ENCODE results near the gene GDF9. TPM values are rescaled to one million over a fixed set of nuclear protein-coding genes. Genes with fewer than 3 reads are reported as not detected.
A peak's percentile ranks its signal among the peaks of the same experiment; 100 is the strongest.

The GDF9 gene
- total RNA-seq, 1 experiment from 2014 or later: 0.94 TPM

DNA sequence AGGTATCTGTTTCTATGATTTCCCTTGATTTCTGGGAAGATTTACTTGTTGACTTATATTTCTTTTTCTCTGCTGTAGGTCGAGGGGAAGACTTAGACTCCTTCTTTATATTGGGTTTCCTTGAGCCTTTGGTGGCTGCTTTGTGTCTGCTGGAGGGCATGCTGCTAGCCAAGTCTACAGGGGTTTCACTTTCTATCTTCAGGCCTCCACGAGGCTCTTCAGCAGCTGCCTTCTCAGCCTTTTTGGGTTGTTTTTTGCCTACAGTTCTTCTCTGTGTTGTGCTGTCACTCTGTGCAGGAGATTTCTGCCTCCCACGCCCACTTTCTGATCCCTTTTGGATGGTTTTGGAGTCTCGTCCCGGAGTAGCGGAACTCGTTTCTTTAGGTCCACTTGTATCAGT is 30.4 kb upstream of the GDF9 start:
- TSS peak; percentile 45 for BruUV-seq (replicated peaks)
- intact Hi-C loops (cut with micrococcal nuclease; ENCODE audit: unreplicated experiment): no loop called here
- Mint-ChIP-seq H3K4me3 (ENCODE audit: low read depth, unreplicated experiment) (no peak overlapping the region), H3K36me3 (ENCODE audit: insufficient read depth, unreplicated experiment) (peaks cover 60% of the 10 kb centered on the region), H3K9me3 (ENCODE audit: low read depth, unreplicated experiment) (no peaks in the 10 kb centered on the region), H3K4me1 (ENCODE audit: low read depth, unreplicated experiment) (no peaks in the 10 kb centered on the region), H3K27me3 (ENCODE audit: unreplicated experiment) (no peaks in the 10 kb centered on the region), H3K27ac (ENCODE audit: unreplicated experiment) (no peak overlapping the region)
- CTCF ChIA-PET: no interaction called here
- DNase-seq: no peak
- TF ChIP-seq, protein P1, sequence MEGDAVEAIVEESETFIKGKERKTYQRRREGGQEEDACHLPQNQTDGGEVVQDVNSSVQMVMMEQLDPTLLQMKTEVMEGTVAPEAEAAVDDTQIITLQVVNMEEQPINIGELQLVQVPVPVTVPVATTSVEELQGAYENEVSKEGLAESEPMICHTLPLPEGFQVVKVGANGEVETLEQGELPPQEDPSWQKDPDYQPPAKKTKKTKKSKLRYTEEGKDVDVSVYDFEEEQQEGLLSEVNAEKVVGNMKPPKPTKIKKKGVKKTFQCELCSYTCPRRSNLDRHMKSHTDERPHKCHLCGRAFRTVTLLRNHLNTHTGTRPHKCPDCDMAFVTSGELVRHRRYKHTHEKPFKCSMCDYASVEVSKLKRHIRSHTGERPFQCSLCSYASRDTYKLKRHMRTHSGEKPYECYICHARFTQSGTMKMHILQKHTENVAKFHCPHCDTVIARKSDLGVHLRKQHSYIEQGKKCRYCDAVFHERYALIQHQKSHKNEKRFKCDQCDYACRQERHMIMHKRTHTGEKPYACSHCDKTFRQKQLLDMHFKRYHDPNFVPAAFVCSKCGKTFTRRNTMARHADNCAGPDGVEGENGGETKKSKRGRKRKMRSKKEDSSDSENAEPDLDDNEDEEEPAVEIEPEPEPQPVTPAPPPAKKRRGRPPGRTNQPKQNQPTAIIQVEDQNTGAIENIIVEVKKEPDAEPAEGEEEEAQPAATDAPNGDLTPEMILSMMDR (IDR thresholded peaks at IDR 0.05; ENCODE audit: unreplicated experiment): no peak

DNA sequence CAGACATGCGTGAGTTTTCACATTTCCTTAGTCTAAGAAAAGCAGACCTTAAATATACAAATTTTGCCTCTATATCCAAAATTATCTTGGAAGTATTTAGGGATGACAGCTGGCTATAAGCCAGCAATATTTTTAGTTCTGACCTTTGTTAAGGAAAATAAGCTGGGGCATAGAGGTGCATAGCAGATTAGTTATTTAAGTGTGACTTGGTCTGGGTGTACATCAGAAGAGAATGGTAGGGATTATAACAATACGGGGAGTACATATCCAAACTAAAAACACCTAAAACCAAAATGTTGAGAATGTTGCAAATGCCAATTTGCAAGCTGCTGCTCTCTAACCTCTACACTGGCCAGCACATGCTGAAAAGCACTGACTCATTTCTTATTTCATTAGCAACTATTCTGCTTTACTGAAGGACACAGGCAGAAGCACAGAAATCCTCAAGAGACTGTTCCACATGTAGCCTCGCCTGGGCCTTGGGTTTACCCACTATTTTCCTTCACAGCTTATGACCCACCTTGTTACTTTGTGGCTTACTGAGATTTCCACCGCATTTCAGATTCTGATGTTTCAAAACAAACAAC is 29.5 kb upstream of the GDF9 start:
- Mint-ChIP-seq H3K27ac (ENCODE audit: unreplicated experiment) (no peak overlapping the region), H3K4me3 (ENCODE audit: low read depth, unreplicated experiment) (no peak overlapping the region), H3K36me3 (ENCODE audit: insufficient read depth, unreplicated experiment) (peaks cover 61% of the 10 kb centered on the region), H3K27me3 (ENCODE audit: unreplicated experiment) (no peaks in the 10 kb centered on the region), H3K9me3 (ENCODE audit: low read depth, unreplicated experiment) (no peaks in the 10 kb centered on the region), H3K4me1 (ENCODE audit: low read depth, unreplicated experiment) (no peaks in the 10 kb centered on the region)
- intact Hi-C loops (cut with micrococcal nuclease; ENCODE audit: unreplicated experiment): no loop called here
- no TSS peak for BruUV-seq (replicated peaks)
- CTCF ChIA-PET: no interaction called here
- TF ChIP-seq, protein P1 (IDR thresholded peaks at IDR 0.05; ENCODE audit: unreplicated experiment): no peak
- no peak for DNase-seq

DNA sequence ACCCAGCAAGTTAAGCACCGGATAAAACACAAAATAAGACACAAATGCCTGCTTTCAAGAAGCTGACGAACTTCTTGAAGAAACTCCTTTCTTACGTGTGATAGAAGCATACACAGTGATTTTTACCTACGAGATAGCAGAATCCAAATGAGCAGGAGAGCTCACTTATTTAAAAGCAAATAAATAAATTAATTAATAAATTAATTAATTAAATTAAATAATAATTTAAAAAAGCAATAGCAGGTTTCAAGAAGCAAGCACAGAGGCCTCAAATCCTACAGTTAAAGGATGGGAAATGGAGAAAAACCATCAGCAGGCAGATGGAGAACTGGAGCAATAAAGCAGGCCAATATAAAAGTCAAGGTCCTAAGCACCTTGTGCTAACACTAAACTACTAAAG is 24.5 kb upstream of the GDF9 start:
- BruUV-seq (replicated peaks): no TSS peak
- peaks cover 64% of the 10 kb centered on the region for H3K36me3 Mint-ChIP-seq (ENCODE audit: insufficient read depth, unreplicated experiment)
- intact Hi-C loops (cut with micrococcal nuclease; ENCODE audit: unreplicated experiment): no loop called here
- no peak overlapping the region for H3K27ac Mint-ChIP-seq (ENCODE audit: unreplicated experiment)
- TF ChIP-seq, protein P1 (IDR thresholded peaks at IDR 0.05; ENCODE audit: unreplicated experiment): no peak
- CTCF ChIA-PET: no interaction called here
- H3K27me3 Mint-ChIP-seq (ENCODE audit: unreplicated experiment): no peaks in the 10 kb centered on the region
- H3K9me3 Mint-ChIP-seq (ENCODE audit: low read depth, unreplicated experiment): no peaks in the 10 kb centered on the region
- no peaks in the 10 kb centered on the region for H3K4me1 Mint-ChIP-seq (ENCODE audit: low read depth, unreplicated experiment)
- H3K4me3 Mint-ChIP-seq (ENCODE audit: low read depth, unreplicated experiment): no peak overlapping the region
- no peak for DNase-seq

DNA sequence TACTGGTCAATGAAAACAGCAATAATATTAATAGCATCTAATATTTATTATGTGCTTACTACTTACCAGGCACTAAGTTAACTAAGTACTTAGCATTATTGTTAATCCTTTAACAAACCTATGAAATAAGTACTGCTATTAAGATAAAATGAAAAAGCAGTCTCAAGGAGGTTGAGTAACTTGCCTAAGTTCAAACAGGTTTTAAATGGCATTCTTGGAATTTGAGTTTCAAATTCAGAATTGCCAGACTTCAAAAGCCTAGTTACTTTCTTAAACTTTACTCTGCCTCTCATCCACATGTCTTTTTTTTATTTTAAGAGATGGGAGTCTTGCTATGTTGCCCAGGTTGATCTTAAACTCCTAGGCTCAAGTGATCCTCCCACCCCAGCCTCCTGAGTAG is 23.2 kb upstream of the GDF9 start:
- no peaks in the 10 kb centered on the region for H3K9me3 Mint-ChIP-seq (ENCODE audit: low read depth, unreplicated experiment)
- peaks cover 57% of the 10 kb centered on the region for H3K36me3 Mint-ChIP-seq (ENCODE audit: insufficient read depth, unreplicated experiment)
- intact Hi-C loops (cut with micrococcal nuclease; ENCODE audit: unreplicated experiment): no loop called here
- H3K27ac Mint-ChIP-seq (ENCODE audit: unreplicated experiment): no peak overlapping the region
- no peak for DNase-seq
- BruUV-seq (replicated peaks): no TSS peak
- CTCF ChIA-PET: interaction anchor here (0.5 kb wide), 1 partner anchor 8 kb away, joined by 3 read pairs; no protein-coding TSS in a partner anchor
- no peak overlapping the region for H3K4me3 Mint-ChIP-seq (ENCODE audit: low read depth, unreplicated experiment)
- TF ChIP-seq, protein P1 (IDR thresholded peaks at IDR 0.05; ENCODE audit: unreplicated experiment): no peak
- H3K4me1 Mint-ChIP-seq (ENCODE audit: low read depth, unreplicated experiment): no peaks in the 10 kb centered on the region
- no peaks in the 10 kb centered on the region for H3K27me3 Mint-ChIP-seq (ENCODE audit: unreplicated experiment)

Data from Calu3 (cell line).